SH-SY5Y (cell line): ENCODE results near the gene ASCC1.

Experiments used
- GATA2 ChIP-seq: IDR thresholded peaks from 2 replicates; pipeline ENCODE4 v1.6.1; 2011; ENCODE audit warnings: mild to moderate bottlenecking, low read depth, low read length
- GATA3 ChIP-seq: IDR thresholded peaks from 2 replicates; pipeline ENCODE4 v1.6.1; 2011; ENCODE audit warnings: low read depth, mild to moderate bottlenecking, low read length, moderate library complexity

The ASCC1 gene

DNA sequence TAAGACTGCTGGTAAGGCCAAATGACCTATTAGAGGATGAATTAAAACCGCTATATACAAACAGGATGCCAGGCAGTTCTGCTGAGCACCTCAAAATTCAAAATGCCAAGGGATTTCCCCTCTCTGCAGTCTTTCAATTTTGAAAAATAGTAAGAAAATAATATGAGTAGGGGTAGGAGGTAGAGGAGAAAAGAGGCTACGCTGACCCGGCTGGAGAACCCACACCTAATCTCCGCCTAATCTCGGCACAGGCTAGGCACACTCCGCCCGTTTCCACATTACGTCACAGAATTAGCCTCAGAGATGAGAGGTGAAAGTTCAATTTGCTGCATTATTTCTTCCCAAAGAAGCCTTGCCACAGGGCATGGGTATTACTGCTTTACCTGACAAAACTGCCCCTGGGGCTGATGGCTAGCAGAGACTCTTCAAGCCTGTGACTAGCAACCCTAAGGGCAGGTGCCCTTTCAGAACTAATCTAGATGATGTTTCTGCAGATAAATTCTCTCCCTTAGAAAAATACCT, 106.4 kb downstream of the ASCC1 start:
- no peak for TF ChIP-seq GATA2
- no peak for TF ChIP-seq GATA3

GRCh38 chr10:72108830-72109635, 107.0 kb downstream of the ASCC1 start:
- no peak for TF ChIP-seq GATA3
- no peak for TF ChIP-seq GATA2

- TF ChIP-seq GATA2: no peak
- no peak for TF ChIP-seq GATA3
Measured at GRCh38 chr10:72107325-72108003, 108.6 kb downstream of the ASCC1 start.

GRCh38 chr10:72106896-72107295, 109.2 kb downstream of the ASCC1 start:
- TF ChIP-seq GATA2 (no peak), GATA3 (no peak)

- TF ChIP-seq GATA2 (no peak), GATA3 (no peak)
Measured at GRCh38 chr10:72106154-72106849, 109.8 kb downstream of the ASCC1 start.

- TF ChIP-seq GATA2 (no peak), GATA3 (no peak)
Measured at GRCh38 chr10:72105710-72106109, 110.4 kb downstream of the ASCC1 start.

- TF ChIP-seq GATA3 (no peak), GATA2 (no peak)
Measured at GRCh38 chr10:72105098-72105475, 111.0 kb downstream of the ASCC1 start.

- TF ChIP-seq GATA3 (no peak), GATA2 (no peak)
Measured at GRCh38 chr10:72104472-72105097, 111.5 kb downstream of the ASCC1 start.

GRCh38 chr10:72099600-72099921, 116.5 kb downstream of the ASCC1 start:
- TF ChIP-seq GATA2 (no peak), GATA3 (no peak)

GRCh38 chr10:72098836-72099599, 117.1 kb downstream of the ASCC1 start:
- TF ChIP-seq GATA2 (no peak), GATA3 (no peak)

DNA sequence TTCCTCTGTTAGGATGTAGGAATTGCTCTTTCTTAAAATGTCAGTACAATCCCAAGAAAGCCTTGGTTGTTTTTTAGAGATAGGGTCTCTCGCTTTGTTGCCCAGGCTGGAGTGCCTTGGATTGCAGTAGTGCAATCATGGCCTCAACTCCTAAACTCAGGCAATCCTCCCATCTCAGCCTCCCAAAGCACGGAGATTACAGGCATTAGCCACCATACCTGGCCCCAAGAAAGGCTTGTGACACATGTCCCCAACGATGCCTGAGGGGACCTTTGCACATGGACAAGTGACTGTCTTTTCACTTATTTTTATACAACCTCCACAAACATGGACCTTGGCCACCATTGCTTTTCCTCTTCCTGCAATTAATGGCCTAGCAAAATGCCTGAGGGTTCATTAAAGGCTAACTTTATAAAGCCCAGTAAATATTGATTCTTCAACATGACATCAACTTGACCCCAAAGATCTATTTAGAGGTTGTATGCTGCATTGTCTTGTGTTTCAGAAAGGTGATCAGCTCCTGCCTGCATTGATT, 117.7 kb downstream of the ASCC1 start:
- TF ChIP-seq GATA3: no peak
- TF ChIP-seq GATA2: no peak

DNA sequence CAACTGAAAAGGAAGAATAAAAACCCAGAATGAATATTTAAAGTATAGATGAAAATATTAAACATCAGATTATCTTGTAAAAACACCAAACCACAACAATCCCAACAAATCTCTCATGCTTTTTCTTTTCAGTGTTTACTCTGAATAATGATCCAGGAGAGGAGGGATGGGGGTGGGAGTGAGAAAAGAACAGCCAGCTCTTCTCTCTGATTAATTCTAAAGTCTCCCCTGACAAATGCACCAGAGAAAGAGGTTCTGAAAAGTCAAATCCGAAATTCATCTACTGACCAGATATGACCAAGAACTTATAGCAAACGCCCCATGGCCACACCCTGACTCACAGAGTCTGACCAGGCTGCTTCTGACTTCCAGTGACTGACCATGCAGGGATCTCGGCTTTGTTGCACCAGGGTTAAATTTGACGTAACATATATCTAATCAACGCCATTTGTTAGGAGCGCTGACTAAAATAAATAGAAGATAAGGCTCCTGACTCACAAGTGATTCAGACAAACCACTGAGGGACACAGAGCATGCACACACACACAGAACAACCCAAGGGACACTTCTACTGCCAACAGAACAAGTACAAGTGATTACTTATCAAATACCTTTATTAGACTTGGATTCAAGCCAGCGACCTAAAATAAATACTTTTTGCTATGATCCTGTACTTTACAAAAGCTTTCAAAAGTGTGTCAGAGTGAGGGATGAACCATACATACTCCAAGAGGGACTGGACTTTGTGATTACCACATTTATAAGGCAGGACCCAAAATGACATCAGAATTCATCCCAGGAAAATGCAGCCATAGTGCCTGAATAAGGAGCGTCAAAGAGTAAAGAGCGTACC, 118.4 kb downstream of the ASCC1 start:
- TF ChIP-seq GATA2: no peak
- TF ChIP-seq GATA3: no peak
